HT-29 (cell line): ENCODE results near the gene C9orf72. TPM values are rescaled to one million over a fixed set of nuclear protein-coding genes. Genes with fewer than 3 reads are reported as not detected.
A peak's percentile ranks its signal among the peaks of the same experiment; 100 is the strongest.
"Not testable (repeated sequence)": the region's sequence is repeated elsewhere in the genome, so short reads cannot be mapped to it uniquely, and the experiment has no call there.

Experiments used
- DNase-seq: peaks from one replicate; pipeline ENCODE4 v3.0.0-alpha.2; 2015; ENCODE audit warnings: low spot score
- total RNA-seq: library from RNA; depleted of rRNA; stranded (reverse); fragments of >200 nt; shearing (Covaris generic); gene quantifications from 2 replicates; pipeline ENCODE4 v1.2.3, GENCODE V29; 2014; rRNA removed

Gene C9orf72
- 2.4 and 3.5 TPM in 2 replicates for total RNA-seq

- peak; percentile 44 for DNase-seq
Measured at GRCh38 chr9:27572918-27573633, at the start of gene C9orf72. TSS of gene C9orf72 (minus strand) at chr9:27573481. CDS start at chr9:27567120, 6,361 bp downstream.

GRCh38 chr9:27622693-27623340, 49.5 kb upstream of the C9orf72 start:
- no peak for DNase-seq

GRCh38 chr9:27619743-27620142, 46.5 kb upstream of the C9orf72 start:
- no peak for DNase-seq

GRCh38 chr9:27618066-27618465, 44.8 kb upstream of the C9orf72 start:
- DNase-seq = no peak

- no peak for DNase-seq
Measured at GRCh38 chr9:27614551-27614950, 41.3 kb upstream of the C9orf72 start.

- DNase-seq = not testable (repeated sequence)
Measured at GRCh38 chr9:27612036-27612435, 38.8 kb upstream of the C9orf72 start.

GRCh38 chr9:27610622-27611021, 37.3 kb upstream of the C9orf72 start:
- DNase-seq = no peak

- no peak for DNase-seq
Measured at GRCh38 chr9:27602954-27603353, 29.7 kb upstream of the C9orf72 start.

- no peak for DNase-seq
Measured at GRCh38 chr9:27602142-27602861, 29.0 kb upstream of the C9orf72 start.

GRCh38 chr9:27601396-27601795, 28.1 kb upstream of the C9orf72 start:
- DNase-seq = no peak

GRCh38 chr9:27600256-27600655, 27.0 kb upstream of the C9orf72 start:
- DNase-seq = no peak

- DNase-seq = no peak
Measured at GRCh38 chr9:27599870-27600238, 26.6 kb upstream of the C9orf72 start.

GRCh38 chr9:27599102-27599869, 26.0 kb upstream of the C9orf72 start:
- DNase-seq = no peak

- no peak for DNase-seq
Measured at GRCh38 chr9:27595733-27596132, 22.5 kb upstream of the C9orf72 start.

GRCh38 chr9:27591672-27592071, 18.4 kb upstream of the C9orf72 start:
- DNase-seq = no peak

- DNase-seq = no peak
Measured at GRCh38 chr9:27591093-27591492, 17.8 kb upstream of the C9orf72 start.

- DNase-seq = no peak
Measured at GRCh38 chr9:27590651-27591050, 17.4 kb upstream of the C9orf72 start.

- no peak for DNase-seq
Measured at GRCh38 chr9:27589462-27589861, 16.2 kb upstream of the C9orf72 start.

- no peak for DNase-seq
Measured at GRCh38 chr9:27586304-27586703, 13.0 kb upstream of the C9orf72 start.

- no peak for DNase-seq
Measured at GRCh38 chr9:27584931-27585330, 11.7 kb upstream of the C9orf72 start.

- DNase-seq = no peak
Measured at GRCh38 chr9:27582794-27583193, 9.5 kb upstream of the C9orf72 start.

GRCh38 chr9:27581826-27582225, 8.5 kb upstream of the C9orf72 start:
- no peak for DNase-seq
